KOPT-K1 (cell line): ENCODE data around the gene SEMA4D.

Experiments used
- H3K27ac ChIP-seq: fragments of 200-600 bp; sonication (generic); 2 replicates; pipeline ENCODE4 v1.5.1; 2016; ENCODE audit warnings: antibody characterized with exemption, mild to moderate bottlenecking, low read depth, low read length; ENCODE audit not compliant: poor library complexity, severe bottlenecking
- H3K36me3 ChIP-seq: fragments of 200-600 bp; sonication (generic); 2 replicates; pipeline ENCODE4 v1.5.1; 2017; ENCODE audit warnings: antibody characterized with exemption, mild to moderate bottlenecking, low read length, moderate library complexity; ENCODE audit not compliant: insufficient read depth
- H3K9me3 ChIP-seq: fragments of 200-600 bp; sonication (generic); 2 replicates; pipeline ENCODE4 v1.5.1; 2017; ENCODE audit warnings: antibody characterized with exemption, low read length, mild to moderate bottlenecking; ENCODE audit not compliant: insufficient read depth, poor library complexity, severe bottlenecking

The SEMA4D gene

GRCh38 chr9:89436963-89437625, 60.8 kb downstream of the SEMA4D start:
- peaks cover 88% of the 10 kb centered on the region for H3K36me3 ChIP-seq
- H3K27ac ChIP-seq = no peak overlapping the region
- H3K9me3 ChIP-seq = no peaks in the 10 kb centered on the region

DNA sequence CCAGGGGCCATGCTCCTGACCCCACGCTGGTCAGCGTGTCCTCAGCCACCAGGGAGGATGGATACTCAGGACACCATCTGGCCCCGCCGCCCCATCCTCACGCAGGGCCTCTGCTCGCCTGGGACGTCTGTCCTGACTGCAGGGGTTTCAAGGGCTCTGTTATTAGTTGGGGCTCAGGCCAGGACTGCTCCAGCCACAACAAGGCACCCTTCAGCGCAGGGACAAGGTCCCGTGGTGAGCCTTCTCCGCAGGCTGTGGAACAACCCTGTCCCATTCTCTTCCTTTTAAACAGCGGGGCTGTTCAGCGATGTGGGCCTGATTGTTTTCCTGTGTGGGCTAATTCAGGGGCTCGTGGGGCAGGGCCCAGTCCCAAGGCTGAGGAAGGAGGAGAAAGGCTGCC, 61.6 kb downstream of the SEMA4D start:
- no peaks in the 10 kb centered on the region for H3K9me3 ChIP-seq
- H3K36me3 ChIP-seq = peaks cover 87% of the 10 kb centered on the region
- H3K27ac ChIP-seq = no peak overlapping the region

DNA sequence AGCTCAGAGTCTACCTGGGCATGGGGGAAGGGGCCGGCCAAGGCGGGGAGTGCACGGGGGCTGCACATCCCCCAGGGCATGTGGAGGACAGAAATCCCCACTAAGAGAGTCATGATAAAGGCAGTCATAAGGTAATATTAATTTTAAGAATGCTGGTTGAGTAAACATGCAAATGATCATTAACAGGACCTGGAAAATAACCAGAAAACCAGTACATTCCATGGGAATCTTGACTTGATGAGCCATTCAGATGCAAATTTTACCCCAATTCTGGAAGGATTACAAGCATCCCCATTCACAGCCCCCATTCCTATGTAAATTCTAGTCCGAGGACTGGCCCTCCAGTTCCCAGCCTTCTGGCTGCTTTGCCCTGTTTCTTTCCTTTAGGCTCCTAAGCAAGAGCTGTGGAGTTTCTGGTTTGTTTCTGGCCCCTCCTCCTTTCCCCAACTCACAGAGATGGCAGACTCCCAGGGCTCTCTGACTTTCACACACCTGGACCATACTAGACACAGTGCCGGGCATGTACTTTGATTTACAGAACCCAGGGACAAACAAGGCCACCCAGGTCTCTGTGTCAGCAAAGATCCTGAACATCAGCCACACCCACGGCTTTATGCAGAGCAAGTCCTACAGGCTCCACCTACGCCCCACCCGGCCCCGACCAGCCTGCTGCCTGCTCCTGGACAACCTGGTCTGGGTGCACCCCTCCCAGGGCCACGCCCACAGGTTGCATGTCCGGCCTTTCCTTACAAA, 62.7 kb downstream of the SEMA4D start:
- Histone ChIP-seq H3K27ac (no peak overlapping the region), H3K36me3 (peaks cover 83% of the 10 kb centered on the region), H3K9me3 (no peaks in the 10 kb centered on the region)

GRCh38 chr9:89434636-89435035, 63.3 kb downstream of the SEMA4D start:
- Histone ChIP-seq H3K36me3 (peaks cover 85% of the 10 kb centered on the region), H3K9me3 (no peaks in the 10 kb centered on the region), H3K27ac (no peak overlapping the region)

DNA sequence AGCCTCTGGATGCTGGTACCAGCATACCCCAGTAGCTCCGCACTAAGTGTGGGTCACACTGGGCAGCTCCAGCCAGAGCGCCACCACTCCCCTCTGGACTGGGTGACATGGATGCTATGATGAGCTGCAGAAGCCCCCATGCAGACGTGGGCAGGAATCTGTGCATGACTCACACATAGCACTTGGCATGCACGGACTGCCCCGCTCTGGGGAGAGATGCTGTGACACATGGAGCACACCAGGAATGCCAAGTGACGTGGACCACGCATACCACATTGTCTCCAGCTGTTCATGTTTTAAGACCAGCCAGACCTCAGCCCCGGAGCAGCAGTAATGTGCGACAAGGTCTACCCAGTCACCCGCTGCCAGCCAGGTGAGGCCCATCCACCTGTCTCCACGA, 64.1 kb downstream of the SEMA4D start:
- H3K9me3 ChIP-seq = no peaks in the 10 kb centered on the region
- peaks cover 89% of the 10 kb centered on the region for H3K36me3 ChIP-seq
- H3K27ac ChIP-seq = no peak overlapping the region

DNA sequence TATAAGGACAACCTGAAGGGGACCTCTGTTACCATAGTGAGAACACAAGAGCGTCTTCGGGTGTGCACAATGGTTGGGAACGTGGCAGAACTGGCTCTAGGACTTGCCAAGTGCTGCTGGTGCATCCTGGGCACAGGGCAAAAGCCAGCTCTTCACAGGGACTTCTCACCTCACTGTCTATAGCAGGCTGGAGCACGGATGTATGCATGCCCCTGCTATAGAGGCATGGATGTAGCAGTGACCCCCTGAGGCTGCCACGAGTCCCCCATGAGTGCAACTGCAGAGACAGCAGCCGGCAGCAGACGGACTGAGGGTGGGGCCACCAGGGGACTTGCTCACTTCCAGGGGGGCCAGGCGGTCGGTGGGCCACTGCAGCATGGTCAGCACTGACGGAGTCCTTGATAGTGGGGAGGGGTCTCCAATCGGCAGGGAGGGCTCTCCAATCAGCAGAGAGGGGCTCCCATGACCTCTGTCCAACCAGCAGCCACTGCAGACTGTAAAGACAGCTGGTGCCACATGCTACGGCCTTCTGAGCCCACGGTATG, 64.9 kb downstream of the SEMA4D start:
- Histone ChIP-seq H3K27ac (no peak overlapping the region), H3K36me3 (peaks cover 92% of the 10 kb centered on the region), H3K9me3 (no peaks in the 10 kb centered on the region)

DNA sequence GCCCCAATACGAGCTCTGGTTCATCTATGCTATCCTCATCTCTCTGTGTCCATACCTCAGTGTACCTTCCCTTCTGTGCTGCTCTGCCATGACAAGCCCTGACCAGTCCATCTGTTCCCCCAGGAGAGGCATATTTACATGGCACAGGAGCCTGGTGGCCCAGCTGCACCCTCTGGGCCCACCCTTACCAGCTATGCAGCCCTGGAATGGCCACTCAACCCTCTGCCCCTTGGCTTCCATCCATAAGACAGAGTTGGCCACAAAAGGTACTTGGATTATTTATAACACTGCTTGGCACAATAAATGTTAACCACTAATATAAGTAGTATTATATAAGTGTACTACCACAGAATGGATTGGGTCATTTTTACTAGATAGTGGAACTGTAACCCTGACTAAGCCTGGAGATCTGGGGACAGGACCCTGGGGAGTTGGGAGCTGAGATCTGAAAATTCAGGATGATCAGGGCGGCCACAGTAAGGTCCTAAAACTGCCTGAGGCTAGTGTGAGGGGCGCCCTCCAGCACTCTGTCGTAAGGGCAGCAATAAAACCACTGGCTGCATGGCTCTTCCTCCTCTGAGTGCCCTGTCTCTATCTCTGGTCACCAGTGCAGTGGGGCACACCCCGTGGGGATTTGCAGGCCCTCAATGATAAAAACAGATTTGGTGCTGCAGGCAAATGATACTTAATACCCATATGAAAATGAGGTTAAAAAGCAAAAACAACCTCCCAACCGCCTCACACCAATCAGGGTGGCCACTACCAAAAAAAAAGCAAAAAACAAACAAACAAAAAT, 65.8 kb downstream of the SEMA4D start:
- H3K9me3 ChIP-seq = no peaks in the 10 kb centered on the region
- H3K36me3 ChIP-seq = peaks cover 91% of the 10 kb centered on the region
- H3K27ac ChIP-seq = no peak overlapping the region

- H3K27ac ChIP-seq = no peak overlapping the region
- H3K9me3 ChIP-seq = no peaks in the 10 kb centered on the region
- peaks cover 80% of the 10 kb centered on the region for H3K36me3 ChIP-seq
Observed at GRCh38 chr9:89430995-89431394, 66.9 kb downstream of the SEMA4D start.

DNA sequence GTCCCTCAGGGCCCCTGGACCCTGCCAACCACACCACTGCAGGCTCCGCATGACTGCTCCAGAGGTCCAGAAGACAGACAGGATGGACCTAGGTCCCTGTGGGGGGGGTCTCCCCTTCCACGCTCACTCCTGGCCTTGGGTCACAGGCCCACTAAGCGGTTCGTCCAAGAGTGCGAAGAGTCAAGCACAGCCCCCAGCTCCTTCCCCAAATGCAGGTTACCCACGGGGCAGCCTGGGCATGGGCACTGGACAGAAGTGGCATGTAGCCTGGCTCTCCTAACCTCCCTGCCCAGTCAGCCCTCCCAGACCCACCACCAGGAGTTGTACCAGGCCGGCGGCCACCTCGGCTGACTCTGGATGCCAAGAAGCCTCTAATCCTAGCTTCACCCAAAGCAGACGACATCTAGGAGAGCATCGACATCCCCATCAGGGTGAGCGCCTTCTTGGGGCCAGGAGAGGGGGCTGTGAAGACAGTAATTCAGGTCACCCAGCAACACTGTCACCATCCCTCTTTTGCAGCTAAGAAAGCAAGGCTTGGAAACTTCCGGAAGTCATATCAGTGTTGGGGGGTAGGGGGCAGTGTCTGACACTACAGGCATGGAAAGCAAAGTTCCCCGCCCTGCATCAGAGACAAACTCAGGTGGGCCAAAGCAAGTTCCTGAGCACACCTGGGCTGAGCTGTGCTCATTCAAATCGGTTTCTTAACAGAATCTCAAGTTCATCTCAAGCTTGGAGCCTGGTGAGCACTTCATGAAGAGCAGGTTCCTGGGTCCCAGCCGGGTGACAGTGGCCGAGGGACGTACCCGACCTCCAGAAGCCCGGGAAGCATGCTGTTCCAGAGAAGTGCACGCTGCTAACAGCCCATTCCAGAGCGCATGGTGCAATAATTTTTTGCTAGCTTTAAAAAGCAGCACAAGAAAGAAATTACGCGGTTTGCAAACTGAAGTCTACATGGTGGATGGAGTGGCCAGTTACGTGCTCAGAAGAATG, 68.7 kb downstream of the SEMA4D start:
- Histone ChIP-seq H3K9me3 (no peaks in the 10 kb centered on the region), H3K27ac (peak overlapping the region; percentile 9), H3K36me3 (peaks cover 83% of the 10 kb centered on the region)

DNA sequence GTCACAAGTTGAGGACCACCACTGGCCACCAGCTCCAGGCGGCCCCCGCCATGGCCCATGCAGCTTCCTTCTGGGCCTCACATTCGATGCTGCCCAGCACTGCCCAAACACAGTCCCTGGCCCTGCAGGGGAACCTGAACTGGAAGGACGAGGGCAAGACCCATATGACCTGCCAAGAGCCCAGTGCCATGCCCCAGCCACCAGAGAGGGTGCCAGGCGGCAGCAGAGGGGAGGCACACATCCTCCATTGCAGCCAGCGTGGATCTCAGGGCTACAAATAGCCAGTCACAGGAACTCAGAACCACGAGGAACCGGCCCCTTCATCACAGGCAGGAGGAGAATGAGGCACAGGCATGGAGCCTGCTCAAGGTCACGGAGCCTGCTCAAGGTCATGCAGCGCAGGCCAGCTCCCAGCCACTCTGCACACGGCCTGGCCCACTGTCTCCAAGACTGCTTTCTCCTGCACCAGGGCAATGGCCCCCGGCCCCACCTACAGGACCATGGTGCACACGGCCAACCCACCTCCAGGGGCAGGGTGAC, 69.6 kb downstream of the SEMA4D start:
- Histone ChIP-seq H3K27ac (peak overlapping the region; percentile 9), H3K9me3 (no peaks in the 10 kb centered on the region), H3K36me3 (peaks cover 83% of the 10 kb centered on the region)

DNA sequence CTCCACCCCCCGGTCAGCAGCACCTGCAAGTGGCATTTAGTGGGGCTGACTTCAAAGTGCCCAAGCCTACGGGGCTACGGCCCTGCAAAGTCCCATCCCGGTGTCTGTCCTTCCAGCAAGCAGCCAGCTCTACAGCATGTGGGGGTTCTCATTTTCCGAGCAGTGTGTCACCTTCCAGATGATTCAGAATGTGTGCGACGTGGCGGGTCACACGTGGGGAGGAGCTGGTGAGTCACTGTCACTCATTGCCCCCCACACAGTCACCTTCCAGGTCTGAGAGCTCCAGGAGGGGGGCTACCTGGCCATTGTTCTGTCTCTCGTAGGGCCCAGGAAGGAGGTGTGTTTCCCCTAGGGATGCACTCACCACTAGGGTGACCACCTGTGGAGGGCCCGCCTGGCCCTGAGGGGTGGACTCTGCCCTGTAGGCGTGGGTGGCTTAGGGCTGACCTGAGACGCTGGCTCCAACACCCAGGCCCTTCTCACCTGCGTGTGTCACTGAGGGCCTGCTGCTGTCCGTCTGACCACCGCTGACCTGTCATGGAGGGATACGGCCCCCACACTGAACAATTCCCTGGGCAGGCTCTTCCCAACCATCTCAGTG, 70.2 kb downstream of the SEMA4D start:
- Histone ChIP-seq H3K9me3 (no peaks in the 10 kb centered on the region), H3K27ac (peak overlapping the region; percentile 25), H3K36me3 (peaks cover 83% of the 10 kb centered on the region)

GRCh38 chr9:89426384-89426961, 71.4 kb downstream of the SEMA4D start:
- H3K9me3 ChIP-seq = no peaks in the 10 kb centered on the region
- H3K36me3 ChIP-seq = peaks cover 82% of the 10 kb centered on the region
- H3K27ac ChIP-seq = peak overlapping the region; percentile 25

DNA sequence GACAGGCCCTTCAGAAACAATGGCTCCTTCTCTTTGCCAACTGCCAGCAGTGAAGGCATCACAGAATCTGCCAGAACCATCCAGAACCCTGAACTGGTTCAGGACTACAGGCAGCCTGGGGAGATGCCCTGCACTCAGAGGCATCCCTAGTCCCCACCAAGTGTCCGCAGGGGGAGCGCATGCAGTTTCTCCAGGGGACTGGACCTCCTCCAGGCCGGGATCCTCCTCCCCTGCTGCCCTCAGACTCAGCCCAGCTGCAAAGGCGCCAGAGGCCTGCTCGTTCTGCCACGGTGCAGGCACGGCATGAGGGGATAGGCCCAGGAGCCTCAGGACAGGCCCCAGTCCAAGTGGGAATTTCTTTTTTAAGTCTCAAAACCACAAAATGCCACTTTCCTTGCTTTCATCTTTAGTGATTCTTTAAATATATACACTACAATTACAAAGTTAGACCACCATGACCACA, 72.0 kb downstream of the SEMA4D start:
- peak overlapping the region; percentile 25 for H3K27ac ChIP-seq
- H3K36me3 ChIP-seq = peaks cover 85% of the 10 kb centered on the region
- no peaks in the 10 kb centered on the region for H3K9me3 ChIP-seq
